Liver (tissue), 9 donors: ENCODE measurements around the gene ALDH1L1. TPM values are rescaled to one million over a fixed set of nuclear protein-coding genes. Genes with fewer than 3 reads are reported as not detected.
A peak's percentile ranks its signal among the peaks of the same experiment; 100 is the strongest.

Experiments
- DNase-seq: peaks from one replicate; pipeline ENCODE4 v3.0.0-alpha.2; 2017; ENCODE audit warnings: low spot score
- H3K27ac ChIP-seq, 2 donors: one replicate each; pipeline ENCODE4 v1.7.0; 2013; ENCODE audit warnings: inconsistent platforms in 2 of 2, low read length in 2 of 2, control low read depth in 1 of 2, low read depth in 1 of 2, mild to moderate bottlenecking in 1 of 2
- H3K27me3 ChIP-seq, 4 donors: one replicate each; pipeline versions ENCODE4 v1.6.1 to v1.7.0; 2013; ENCODE audit warnings: low read length in 3 of 4, inconsistent platforms in 1 of 4, mild to moderate bottlenecking in 1 of 4, moderate library complexity in 1 of 4; ENCODE audit not compliant: control insufficient read depth in 4 of 4, insufficient read depth in 4 of 4
- H3K36me3 ChIP-seq, 4 donors: one replicate each; pipeline versions ENCODE4 v1.6.1 to v1.7.0; 2013; ENCODE audit warnings: low read length in 3 of 4, mild to moderate bottlenecking in 3 of 4, low read depth in 1 of 4, moderate library complexity in 1 of 4; ENCODE audit not compliant: control insufficient read depth in 4 of 4, insufficient read depth in 3 of 4
- H3K4me1 ChIP-seq, 4 donors: one replicate each; pipeline versions ENCODE4 v1.6.1 to v1.7.0; 2013; ENCODE audit warnings: low read length in 3 of 4, mild to moderate bottlenecking in 3 of 4, moderate library complexity in 1 of 4; ENCODE audit not compliant: control insufficient read depth in 4 of 4, insufficient read depth in 4 of 4
- H3K4me3 ChIP-seq, 3 donors: one replicate each; pipeline versions ENCODE4 v1.6.1 to v1.7.0; 2013; ENCODE audit warnings: low read length in 3 of 3, control low read depth in 1 of 3, low read depth in 1 of 3, mild to moderate bottlenecking in 1 of 3
- H3K9ac ChIP-seq, 2 donors: one replicate each; pipeline ENCODE4 v1.7.0; 2013; ENCODE audit warnings: low read length in 2 of 2, mild to moderate bottlenecking in 2 of 2, moderate library complexity in 2 of 2, control low read depth in 1 of 2, low read depth in 1 of 2
- H3K9me3 ChIP-seq, 4 donors: one replicate each; pipeline versions ENCODE4 v1.6.1 to v1.7.0; 2013; ENCODE audit warnings: low read length in 3 of 4; ENCODE audit not compliant: control insufficient read depth in 4 of 4
- EGR1 ChIP-seq, 2 donors: IDR thresholded peaks; 2 replicates each; pipeline ENCODE4 v1.6.1; 2016 to 2018; ENCODE audit warnings: antibody characterized with exemption in 2 of 2, low read depth in 2 of 2
- FOXA1 ChIP-seq: IDR thresholded peaks from 2 replicates; pipeline ENCODE4 v1.6.1; 2016; ENCODE audit warnings: antibody characterized with exemption
- FOXA2 ChIP-seq: IDR thresholded peaks from 2 replicates; pipeline ENCODE4 v1.6.1; 2016; ENCODE audit warnings: antibody characterized with exemption
- GABPA ChIP-seq, 2 donors: IDR thresholded peaks in 1 of 2; conservative IDR thresholded peaks in 1 of 2; 2 replicates each; pipeline ENCODE4 v1.6.1; 2016; ENCODE audit warnings: antibody characterized with exemption in 2 of 2, mild to moderate bottlenecking in 1 of 2, moderate library complexity in 1 of 2
- HNF4A ChIP-seq, 2 donors: conservative IDR thresholded peaks; 2 replicates each; pipeline ENCODE4 v1.6.1; 2016; ENCODE audit warnings: antibody characterized with exemption in 2 of 2, mild to moderate bottlenecking in 2 of 2
- HNF4G ChIP-seq: IDR thresholded peaks from 2 replicates; pipeline ENCODE4 v1.6.1; 2016; ENCODE audit warnings: antibody characterized with exemption
- JUND ChIP-seq, 2 donors: IDR thresholded peaks; 2 replicates each; pipeline ENCODE4 v1.6.1; 2016; ENCODE audit warnings: antibody characterized with exemption in 2 of 2
- NR2F2 ChIP-seq: IDR thresholded peaks from 2 replicates; pipeline ENCODE4 v1.6.1; 2016; ENCODE audit warnings: antibody characterized with exemption
- RAD21 ChIP-seq, 2 donors: IDR thresholded peaks; 2 replicates each; pipeline ENCODE4 v1.6.1; 2016; ENCODE audit warnings: antibody characterized with exemption in 2 of 2, mild to moderate bottlenecking in 2 of 2
- RXRA ChIP-seq, 2 donors: IDR thresholded peaks; 2 replicates each; pipeline ENCODE4 v1.6.1; 2017 to 2018; ENCODE audit warnings: antibody characterized with exemption in 2 of 2, mild to moderate bottlenecking in 1 of 2
- SP1 ChIP-seq: IDR thresholded peaks from 2 replicates; pipeline ENCODE4 v1.6.1; 2018; ENCODE audit warnings: antibody characterized with exemption, mild to moderate bottlenecking
- TAF1 ChIP-seq: conservative IDR thresholded peaks from 2 replicates; pipeline ENCODE4 v1.6.1; 2016; ENCODE audit warnings: antibody characterized with exemption, mild to moderate bottlenecking
- YY1 ChIP-seq: IDR thresholded peaks from 2 replicates; pipeline ENCODE4 v1.6.1; 2016; ENCODE audit warnings: antibody characterized with exemption, mild to moderate bottlenecking
- WGBS: extraction: QIAGEN DNeasy Blood & Tissue Kit; methylation state at CpG from one replicate; pipeline ENCODE4 v1.1.7; 2013; 5-methylcytosine and 5-hydroxymethylcytosine counted together
- polyA plus RNA-seq, 2 donors: library from polyadenylated mRNA; stranded (reverse) in 1 of 2; unstranded in 1 of 2; fragments of 200-250 nt in 1 of 2; fragments of >200 nt in 1 of 2; fragmentation: Nextera tagmentation in 1 of 2; extraction: Ambion mirVana in 1 of 2; gene quantifications; one replicate each; pipeline versions ENCODE4 v1.2.1 to v1.2.3, GENCODE V29; 2013 to 2015
- total RNA-seq, 2 donors: library from RNA; depleted of rRNA; stranded (reverse); fragments of >200 nt; gene quantifications; one replicate each; pipeline ENCODE4 v1.2.3, GENCODE V29; 2014
- TF ChIP-seq, protein P1 (sequence below): fragments of 150-350 bp; IDR thresholded peaks from 2 replicates; pipeline ENCODE4 v1.5.1; 2017; ENCODE audit warnings: improper control_type of control experiment, low read depth, low read length; ENCODE audit not compliant: missing input control
- TF ChIP-seq, protein P2 (sequence below): IDR thresholded peaks from 2 replicates; pipeline ENCODE4 v1.6.1; 2016; ENCODE audit warnings: antibody characterized with exemption
- TF ChIP-seq, protein P3 (sequence below): IDR thresholded peaks from 2 replicates; pipeline ENCODE4 v1.6.1; 2016; ENCODE audit warnings: antibody characterized with exemption
- TF ChIP-seq, protein P4 (sequence below): IDR thresholded peaks from 2 replicates; pipeline ENCODE4 v1.6.1; 2016; ENCODE audit warnings: antibody characterized with exemption
- TF ChIP-seq, protein P5 (sequence below): IDR thresholded peaks from 2 replicates; pipeline ENCODE4 v1.6.1; 2016; ENCODE audit warnings: antibody characterized with exemption, mild to moderate bottlenecking
- donor health status: healthy.
- donor health status: healthy.
- donor health status: healthy.
- donor health status: healthy.
- donor health status: healthy.

The ALDH1L1 gene
- total and polyA plus RNA-seq, 4 donors = 46.7 to 234 (median 147) TPM

DNA sequence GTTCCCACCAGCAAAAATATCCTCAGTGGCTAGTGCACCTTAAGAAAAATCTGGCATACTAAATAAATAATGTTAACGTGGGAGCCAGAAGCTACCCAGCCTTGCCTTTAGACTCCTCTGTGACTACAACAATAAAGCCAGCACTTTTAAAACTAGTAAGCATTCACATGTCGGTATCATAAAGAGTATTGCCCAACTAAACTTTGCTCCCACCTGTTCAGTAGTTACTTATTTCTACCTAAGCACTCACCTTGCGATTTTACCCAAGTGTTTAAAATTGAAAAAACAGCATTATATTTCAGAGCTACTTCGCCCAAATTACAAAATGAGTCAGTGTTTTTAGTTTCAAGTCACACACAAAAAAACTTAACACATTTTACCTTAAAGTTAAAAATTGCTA lies 12.8 kb downstream of the ALDH1L1 start:
- 31% methylated on average over 4 of the region's 4 CpGs for WGBS
- DNase-seq = no peak
- H3K9me3 ChIP-seq = no peaks in the 10 kb centered on the region
- peaks cover 0 to 39% (median 16%) of the 10 kb centered on the region in 4 donors for H3K4me1 ChIP-seq
- H3K27me3 ChIP-seq = no peaks in the 10 kb centered on the region
- peak overlapping the region; percentile 13 to 20 for H3K27ac ChIP-seq
- H3K9ac ChIP-seq = peak overlapping the region in 1 of 2 donors; percentile 66
- H3K36me3 ChIP-seq = no peaks in the 10 kb centered on the region
- TF ChIP-seq, protein P1, sequence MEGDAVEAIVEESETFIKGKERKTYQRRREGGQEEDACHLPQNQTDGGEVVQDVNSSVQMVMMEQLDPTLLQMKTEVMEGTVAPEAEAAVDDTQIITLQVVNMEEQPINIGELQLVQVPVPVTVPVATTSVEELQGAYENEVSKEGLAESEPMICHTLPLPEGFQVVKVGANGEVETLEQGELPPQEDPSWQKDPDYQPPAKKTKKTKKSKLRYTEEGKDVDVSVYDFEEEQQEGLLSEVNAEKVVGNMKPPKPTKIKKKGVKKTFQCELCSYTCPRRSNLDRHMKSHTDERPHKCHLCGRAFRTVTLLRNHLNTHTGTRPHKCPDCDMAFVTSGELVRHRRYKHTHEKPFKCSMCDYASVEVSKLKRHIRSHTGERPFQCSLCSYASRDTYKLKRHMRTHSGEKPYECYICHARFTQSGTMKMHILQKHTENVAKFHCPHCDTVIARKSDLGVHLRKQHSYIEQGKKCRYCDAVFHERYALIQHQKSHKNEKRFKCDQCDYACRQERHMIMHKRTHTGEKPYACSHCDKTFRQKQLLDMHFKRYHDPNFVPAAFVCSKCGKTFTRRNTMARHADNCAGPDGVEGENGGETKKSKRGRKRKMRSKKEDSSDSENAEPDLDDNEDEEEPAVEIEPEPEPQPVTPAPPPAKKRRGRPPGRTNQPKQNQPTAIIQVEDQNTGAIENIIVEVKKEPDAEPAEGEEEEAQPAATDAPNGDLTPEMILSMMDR = no peak
- TF ChIP-seq RAD21 (IDR thresholded peaks at IDR 0.05) (peak in 1 of 2 donors; percentile 31), GABPA (IDR thresholded peaks at IDR 0.05 in 1 of 2, conservative IDR thresholded peaks at IDR 0.05 in 1 of 2) (no peak), HNF4A (conservative IDR thresholded peaks at IDR 0.05) (peak; percentile 59 to 66), SP1 (no peak), EGR1 (IDR thresholded peaks at IDR 0.05; ENCODE audit: low read depth in 2 of 2) (no peak), NR2F2 (no peak), TAF1 (no peak), FOXA2 (no peak)
- TF ChIP-seq, protein P2, sequence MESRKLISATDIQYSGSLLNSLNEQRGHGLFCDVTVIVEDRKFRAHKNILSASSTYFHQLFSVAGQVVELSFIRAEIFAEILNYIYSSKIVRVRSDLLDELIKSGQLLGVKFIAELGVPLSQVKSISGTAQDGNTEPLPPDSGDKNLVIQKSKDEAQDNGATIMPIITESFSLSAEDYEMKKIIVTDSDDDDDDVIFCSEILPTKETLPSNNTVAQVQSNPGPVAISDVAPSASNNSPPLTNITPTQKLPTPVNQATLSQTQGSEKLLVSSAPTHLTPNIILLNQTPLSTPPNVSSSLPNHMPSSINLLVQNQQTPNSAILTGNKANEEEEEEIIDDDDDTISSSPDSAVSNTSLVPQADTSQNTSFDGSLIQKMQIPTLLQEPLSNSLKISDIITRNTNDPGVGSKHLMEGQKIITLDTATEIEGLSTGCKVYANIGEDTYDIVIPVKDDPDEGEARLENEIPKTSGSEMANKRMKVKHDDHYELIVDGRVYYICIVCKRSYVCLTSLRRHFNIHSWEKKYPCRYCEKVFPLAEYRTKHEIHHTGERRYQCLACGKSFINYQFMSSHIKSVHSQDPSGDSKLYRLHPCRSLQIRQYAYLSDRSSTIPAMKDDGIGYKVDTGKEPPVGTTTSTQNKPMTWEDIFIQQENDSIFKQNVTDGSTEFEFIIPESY = no peak
- TF ChIP-seq, protein P3, sequence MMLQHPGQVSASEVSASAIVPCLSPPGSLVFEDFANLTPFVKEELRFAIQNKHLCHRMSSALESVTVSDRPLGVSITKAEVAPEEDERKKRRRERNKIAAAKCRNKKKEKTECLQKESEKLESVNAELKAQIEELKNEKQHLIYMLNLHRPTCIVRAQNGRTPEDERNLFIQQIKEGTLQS = no peak
- no peak overlapping the region for H3K4me3 ChIP-seq

DNA sequence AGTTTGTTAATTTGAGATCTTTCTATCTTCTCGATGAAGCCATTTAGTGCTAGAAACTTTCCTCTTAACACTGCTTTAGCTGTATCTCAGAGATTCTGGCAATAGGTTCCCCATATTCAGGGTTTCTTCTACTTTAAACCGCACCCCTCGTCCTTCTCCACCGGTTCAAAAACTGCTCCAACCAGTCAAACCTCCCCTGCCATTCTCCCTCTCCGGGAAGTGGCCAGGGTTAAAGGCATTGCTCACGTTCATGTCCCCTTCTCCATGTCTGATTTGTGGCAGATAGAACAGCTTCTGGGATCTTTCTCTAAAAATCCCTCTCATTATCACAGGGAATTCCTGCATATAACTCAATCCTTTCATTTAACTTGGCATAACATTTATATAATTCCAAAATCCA lies 14.4 kb downstream of the ALDH1L1 start:
- Histone ChIP-seq H3K27me3 (no peaks in the 10 kb centered on the region), H3K9ac (no peak overlapping the region), H3K9me3 (no peaks in the 10 kb centered on the region), H3K36me3 (peaks cover 0 to 9% (median 0%) of the 10 kb centered on the region in 4 donors), H3K4me3 (no peak overlapping the region), H3K27ac (no peak overlapping the region), H3K4me1 (peaks cover 0 to 23% (median 10%) of the 10 kb centered on the region in 4 donors)
- 78% methylated on average over 6 of the region's 6 CpGs for WGBS
- no peak for DNase-seq
- TF ChIP-seq, protein P3 = no peak
- TF ChIP-seq, protein P1 = no peak
- no peak for TF ChIP-seq NR2F2
- TF ChIP-seq JUND (IDR thresholded peaks at IDR 0.05) = no peak
- TF ChIP-seq TAF1 = no peak
- no peak for TF ChIP-seq RXRA (IDR thresholded peaks at IDR 0.05)
- TF ChIP-seq, protein P2 = no peak
- no peak for TF ChIP-seq RAD21 (IDR thresholded peaks at IDR 0.05)
- TF ChIP-seq SP1 = no peak
- TF ChIP-seq, protein P4, sequence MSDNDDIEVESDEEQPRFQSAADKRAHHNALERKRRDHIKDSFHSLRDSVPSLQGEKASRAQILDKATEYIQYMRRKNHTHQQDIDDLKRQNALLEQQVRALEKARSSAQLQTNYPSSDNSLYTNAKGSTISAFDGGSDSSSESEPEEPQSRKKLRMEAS = no peak
- TF ChIP-seq HNF4G = no peak
- no peak for TF ChIP-seq FOXA2
- no peak for TF ChIP-seq EGR1 (IDR thresholded peaks at IDR 0.05; ENCODE audit: low read depth in 2 of 2)
- no peak for TF ChIP-seq HNF4A (conservative IDR thresholded peaks at IDR 0.05)
- no peak for TF ChIP-seq GABPA (IDR thresholded peaks at IDR 0.05 in 1 of 2, conservative IDR thresholded peaks at IDR 0.05 in 1 of 2)
- TF ChIP-seq, protein P5, sequence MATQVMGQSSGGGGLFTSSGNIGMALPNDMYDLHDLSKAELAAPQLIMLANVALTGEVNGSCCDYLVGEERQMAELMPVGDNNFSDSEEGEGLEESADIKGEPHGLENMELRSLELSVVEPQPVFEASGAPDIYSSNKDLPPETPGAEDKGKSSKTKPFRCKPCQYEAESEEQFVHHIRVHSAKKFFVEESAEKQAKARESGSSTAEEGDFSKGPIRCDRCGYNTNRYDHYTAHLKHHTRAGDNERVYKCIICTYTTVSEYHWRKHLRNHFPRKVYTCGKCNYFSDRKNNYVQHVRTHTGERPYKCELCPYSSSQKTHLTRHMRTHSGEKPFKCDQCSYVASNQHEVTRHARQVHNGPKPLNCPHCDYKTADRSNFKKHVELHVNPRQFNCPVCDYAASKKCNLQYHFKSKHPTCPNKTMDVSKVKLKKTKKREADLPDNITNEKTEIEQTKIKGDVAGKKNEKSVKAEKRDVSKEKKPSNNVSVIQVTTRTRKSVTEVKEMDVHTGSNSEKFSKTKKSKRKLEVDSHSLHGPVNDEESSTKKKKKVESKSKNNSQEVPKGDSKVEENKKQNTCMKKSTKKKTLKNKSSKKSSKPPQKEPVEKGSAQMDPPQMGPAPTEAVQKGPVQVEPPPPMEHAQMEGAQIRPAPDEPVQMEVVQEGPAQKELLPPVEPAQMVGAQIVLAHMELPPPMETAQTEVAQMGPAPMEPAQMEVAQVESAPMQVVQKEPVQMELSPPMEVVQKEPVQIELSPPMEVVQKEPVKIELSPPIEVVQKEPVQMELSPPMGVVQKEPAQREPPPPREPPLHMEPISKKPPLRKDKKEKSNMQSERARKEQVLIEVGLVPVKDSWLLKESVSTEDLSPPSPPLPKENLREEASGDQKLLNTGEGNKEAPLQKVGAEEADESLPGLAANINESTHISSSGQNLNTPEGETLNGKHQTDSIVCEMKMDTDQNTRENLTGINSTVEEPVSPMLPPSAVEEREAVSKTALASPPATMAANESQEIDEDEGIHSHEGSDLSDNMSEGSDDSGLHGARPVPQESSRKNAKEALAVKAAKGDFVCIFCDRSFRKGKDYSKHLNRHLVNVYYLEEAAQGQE = no peak
- no peak for TF ChIP-seq YY1
- no peak for TF ChIP-seq FOXA1
